GM18870 (cell line): ENCODE data around the gene DDX47.
"Not testable (repeated sequence)": the region's sequence is repeated elsewhere in the genome, so short reads cannot be mapped to it uniquely, and the experiment has no call there.

Experiments
- ATAC-seq: cut with Tn5 transposase; IDR thresholded peaks from one replicate; pipeline ENCODE4 v1.9.1; 2021; ENCODE audit warnings: moderate library complexity; ENCODE audit not compliant: unreplicated experiment

Gene DDX47

DNA sequence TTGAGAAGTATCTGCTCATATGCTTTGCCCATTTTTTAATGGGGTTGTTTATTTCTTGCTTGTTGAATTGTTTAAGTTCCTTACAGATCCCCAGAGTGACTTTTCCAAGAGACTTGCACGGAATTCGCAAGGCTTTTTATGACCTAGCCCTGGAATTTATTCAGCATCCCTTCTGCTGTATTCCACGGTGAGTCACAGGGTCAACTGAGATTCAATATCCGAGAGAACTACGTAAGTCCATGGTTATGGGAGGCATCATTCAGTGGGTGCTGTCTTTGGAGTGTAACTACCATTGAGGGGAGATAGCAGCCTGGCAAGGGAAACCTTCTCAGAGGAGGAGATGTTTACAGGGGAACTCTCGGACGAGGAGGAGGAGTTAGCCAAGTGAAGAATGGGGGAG is 57.3 kb downstream of the DDX47 start:
- ATAC-seq, result no peak

DNA sequence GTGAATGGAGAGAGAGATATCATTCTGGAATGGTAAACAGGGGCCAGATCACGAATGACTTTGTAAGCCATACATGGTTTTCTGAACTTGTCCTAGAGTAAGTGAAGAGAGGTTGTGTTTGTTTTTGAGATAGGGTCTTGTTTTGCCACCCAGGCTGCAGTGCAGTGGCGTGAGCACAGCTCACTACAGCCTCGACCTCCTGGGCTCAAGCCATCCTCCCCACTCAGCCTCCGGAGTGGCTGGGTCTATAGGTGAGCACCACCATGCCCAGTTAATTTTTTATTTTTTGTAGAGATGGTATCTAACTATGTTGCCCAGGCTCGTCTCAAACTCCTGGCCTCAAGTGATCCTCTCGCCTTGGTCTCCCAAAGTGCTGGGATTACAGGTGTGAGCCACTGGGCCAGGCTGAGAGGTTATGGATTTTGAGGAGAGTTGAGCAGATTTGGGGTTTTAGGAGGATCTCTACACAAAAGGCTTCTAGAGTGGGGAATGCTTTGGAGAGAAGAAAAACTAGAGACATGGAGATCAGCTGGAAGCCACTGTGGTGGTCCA is 58.5 kb downstream of the DDX47 start:
- ATAC-seq, result no peak

DNA sequence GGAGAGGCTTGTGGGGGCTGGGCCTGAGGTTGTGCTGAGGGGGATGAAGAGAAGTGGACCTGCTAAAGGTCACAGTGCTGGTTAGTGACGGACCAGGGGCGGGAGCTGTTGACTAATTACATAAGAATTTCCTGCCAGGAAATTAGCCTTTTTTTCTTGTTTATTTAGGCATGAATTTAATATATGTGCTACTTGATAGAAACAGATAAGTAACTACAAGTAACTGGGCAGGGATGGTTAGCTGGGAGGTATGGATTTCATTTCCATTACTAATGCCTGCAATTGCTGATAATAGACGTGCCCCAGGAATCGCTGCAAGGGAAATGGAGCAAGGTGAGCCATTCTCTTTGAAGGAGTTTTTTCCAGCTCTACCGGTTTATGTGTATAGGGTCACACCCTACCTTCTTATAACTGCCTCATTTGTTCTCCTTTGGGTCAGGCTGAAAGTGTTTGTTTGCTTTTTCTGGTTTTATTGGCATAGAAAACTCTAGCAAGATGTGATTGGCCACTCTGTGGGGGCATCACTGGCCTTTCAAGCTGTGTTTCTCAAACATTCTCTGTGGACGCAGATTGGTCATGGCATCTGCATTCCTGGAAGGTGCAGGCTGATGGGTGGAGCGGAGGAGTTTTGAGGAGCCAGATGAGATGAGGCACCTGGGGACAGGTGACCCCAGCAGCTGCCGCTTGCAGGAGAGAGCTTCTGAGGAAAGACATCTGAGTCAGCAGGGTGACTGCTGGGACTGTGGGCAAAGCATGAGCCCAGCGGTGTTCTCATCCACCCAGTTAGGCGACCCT is 59.2 kb downstream of the DDX47 start:
- no peak for ATAC-seq

DNA sequence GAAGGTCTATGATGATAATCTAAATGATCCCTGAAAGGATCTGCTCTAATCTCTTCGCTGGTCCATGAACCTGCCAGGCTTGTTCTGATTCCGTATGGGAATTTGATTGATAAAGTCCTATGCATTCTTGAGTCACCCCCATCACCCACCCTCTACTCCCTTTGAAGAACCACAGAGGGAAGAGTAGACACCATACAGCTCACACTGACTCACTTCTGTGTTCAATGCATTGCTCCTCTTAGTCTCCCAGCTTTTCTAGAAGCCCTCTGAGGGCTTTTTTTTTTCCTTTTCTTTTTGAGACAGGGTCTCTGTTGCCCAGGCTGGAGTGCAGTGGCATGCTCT is 59.8 kb downstream of the DDX47 start:
- ATAC-seq, result no peak

DNA sequence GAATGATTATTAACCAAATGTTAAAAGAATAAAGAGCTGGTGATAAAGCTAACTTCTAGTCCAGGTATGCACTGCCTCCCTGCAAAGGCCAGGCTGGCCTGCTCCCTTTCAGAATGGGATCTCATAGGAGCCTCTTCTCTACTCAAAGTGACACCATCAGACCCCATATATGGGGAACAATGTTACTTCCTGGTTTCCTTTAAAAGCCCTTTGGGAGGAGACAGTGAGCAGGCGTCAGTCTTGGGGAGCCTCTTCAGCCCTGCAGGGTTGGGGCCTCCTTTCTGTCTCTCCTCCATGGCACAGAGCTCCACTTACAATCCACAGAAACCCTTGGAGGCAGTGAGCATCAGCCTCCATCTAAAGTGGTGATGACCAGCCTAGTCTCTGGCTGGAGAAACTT is 60.9 kb downstream of the DDX47 start:
- no peak for ATAC-seq

DNA sequence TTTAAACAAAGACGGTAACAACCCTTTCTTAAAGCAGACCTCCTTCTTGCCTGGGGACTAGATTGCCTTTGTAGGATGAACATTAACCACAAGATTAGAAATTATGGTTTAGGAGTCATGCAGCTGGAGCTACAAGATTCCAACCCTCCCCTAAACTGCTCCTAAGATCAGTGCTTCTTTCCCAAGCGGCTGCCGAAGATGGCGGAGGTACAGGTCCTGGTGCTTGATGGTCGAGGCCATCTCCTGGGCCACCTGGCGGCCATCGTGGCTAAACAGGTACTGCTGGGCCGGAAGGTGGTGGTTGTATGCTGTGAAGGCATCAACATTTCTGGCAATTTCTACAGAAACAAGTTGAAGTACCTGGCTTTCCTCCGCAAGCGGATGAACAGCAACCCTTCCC is 62.2 kb downstream of the DDX47 start:
- not testable (repeated sequence) for ATAC-seq

DNA sequence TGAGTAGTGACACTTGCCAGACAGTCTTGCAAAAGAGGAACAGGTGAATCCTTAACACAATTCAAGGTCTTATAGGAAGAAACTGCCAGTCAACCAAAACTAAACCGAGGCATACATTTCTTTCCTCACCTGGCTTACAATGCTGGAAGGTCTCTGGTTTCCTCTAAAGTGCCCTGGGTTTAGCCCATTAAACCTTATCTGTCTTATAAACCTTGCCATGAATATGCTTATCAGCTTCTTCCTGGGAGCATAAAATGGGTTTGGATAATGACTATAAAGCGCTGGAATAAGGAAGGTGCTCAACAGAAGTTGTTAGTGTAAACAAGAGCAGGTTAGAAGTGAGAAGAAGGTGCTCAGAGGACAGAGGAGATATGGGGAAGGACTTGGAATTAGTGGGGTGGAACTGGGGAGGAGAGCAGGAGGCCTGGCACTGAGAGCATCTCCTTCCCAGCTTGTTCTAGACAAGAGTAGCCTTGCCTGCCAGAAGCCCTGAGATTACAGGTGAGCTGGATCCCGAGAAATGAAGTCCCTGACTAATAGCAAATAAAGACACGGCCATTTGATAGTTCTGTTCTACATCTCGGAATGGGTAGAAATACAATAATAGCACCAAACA is 64.1 kb downstream of the DDX47 start:
- no peak for ATAC-seq

DNA sequence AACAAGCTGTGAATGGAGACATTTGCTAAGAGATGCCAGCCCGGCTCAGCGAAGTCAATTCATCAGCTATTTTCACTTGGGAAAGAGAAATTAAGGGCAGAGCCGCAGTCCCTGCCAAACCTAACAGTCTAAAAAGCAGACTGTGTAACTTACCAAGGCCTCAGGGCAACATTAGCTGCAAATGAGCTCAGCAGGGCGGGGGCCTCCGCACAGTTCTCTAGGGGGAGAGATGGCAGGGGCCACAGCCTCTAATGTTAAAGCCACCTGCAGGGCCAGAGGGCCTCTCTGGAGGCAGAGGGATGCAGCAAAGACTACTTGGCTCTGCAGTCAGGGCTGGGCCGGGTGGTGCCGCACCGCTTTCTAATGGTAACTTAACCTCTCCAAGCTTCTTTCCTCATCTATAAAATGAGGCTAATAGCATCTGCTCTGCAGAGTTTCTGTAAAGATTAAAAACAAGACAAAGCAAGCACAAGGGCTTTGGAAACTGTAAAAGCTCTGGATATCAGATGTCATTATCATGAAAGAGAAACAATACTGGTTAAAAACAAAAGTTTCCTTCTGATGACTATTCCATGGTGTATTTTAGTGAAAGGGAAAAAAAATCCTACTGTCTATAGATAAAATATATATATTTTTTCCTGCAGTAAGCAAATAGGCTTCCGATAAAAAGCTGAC is 64.8 kb downstream of the DDX47 start:
- no peak for ATAC-seq
